Kasumi-1 (cell line): ENCODE measurements around the gene LDLRAD2.
"Not testable (repeated sequence)": the region's sequence is repeated elsewhere in the genome, so short reads cannot be mapped to it uniquely, and the experiment has no call there.

Source experiments
- DNase-seq, 2 experiments: peaks; one replicate each; lab custom pipeline; 2025; lab: John Stamatoyannopoulos, UW

Gene LDLRAD2

GRCh38 chr1:21811875-21812305 is at the start of gene LDLRAD2:
TSS of gene LDLRAD2 (plus strand) at chr1:21812265. CDS start at chr1:21812452, 187 bp downstream.
- no peak for DNase-seq

DNA sequence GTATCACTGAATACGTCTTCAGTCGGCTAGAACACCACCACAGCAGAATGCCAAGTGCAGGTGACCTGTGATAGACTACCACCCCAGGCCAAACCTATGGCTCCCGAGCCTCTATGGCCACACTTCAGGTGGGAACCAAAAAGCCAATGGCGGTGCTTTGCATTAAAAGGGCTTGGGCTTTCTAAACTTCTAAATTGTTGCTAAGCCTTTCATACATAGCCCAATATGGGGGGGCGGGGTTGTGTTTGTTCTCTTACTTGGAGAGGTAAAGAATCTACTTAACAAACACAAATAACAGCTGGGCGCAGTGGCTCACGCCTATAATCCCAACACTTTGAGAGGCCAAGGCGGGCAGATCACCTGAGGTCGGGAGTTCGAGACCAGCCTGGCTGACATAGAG is 48.8 kb upstream of the LDLRAD2 start:
- DNase-seq: no peak

- no peak for DNase-seq
Observed at GRCh38 chr1:21763694-21764419, 48.2 kb upstream of the LDLRAD2 start.

GRCh38 chr1:21764615-21765423 is 47.2 kb upstream of the LDLRAD2 start:
- no peak for DNase-seq

- no peak for DNase-seq
Observed at GRCh38 chr1:21766210-21766609, 45.9 kb upstream of the LDLRAD2 start.

- not testable (repeated sequence) for DNase-seq
Observed at GRCh38 chr1:21767106-21767505, 45.0 kb upstream of the LDLRAD2 start.

DNA sequence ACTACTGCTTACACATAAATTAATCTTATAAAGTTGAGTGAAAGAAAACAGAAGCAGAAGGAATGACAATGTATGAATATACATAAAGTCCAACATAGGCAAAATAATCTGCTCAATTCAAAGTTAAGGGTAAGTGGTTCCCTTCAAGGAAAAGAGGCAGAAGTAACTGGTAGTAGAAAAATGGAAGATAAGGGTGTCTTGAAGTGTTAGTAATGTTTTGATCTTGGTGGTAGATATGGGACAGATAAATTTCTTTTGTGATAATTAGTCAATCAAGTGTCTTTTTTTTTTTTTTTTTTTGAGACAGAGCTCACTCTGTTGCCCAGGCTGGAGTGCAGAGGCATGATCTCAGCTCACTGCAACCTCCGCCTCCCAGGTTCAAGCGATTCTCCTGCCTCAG is 41.9 kb upstream of the LDLRAD2 start:
- no peak for DNase-seq

DNA sequence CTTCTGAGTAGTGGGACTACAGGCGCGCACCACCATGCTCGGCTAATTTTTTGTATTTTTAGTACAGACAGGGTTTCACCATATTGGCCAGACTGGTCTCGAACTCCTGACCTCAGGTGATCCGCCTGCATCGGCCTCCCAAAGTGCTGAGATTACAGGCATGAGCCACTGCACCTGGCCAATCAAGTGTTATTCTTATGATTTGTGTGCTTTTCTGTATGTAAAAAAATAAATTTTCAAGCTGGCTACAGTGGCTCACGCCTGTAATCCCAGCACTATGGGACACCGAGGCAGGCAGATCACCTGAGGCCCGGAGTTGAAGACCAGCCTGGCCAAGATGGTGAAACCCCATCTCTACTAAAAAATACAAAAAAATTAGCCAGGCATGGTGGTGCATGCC is 41.5 kb upstream of the LDLRAD2 start:
- not testable (repeated sequence) for DNase-seq

GRCh38 chr1:21771672-21772071 is 40.4 kb upstream of the LDLRAD2 start:
- DNase-seq: not testable (repeated sequence)

- no peak for DNase-seq
Observed at GRCh38 chr1:21773585-21773984, 38.5 kb upstream of the LDLRAD2 start.

DNA sequence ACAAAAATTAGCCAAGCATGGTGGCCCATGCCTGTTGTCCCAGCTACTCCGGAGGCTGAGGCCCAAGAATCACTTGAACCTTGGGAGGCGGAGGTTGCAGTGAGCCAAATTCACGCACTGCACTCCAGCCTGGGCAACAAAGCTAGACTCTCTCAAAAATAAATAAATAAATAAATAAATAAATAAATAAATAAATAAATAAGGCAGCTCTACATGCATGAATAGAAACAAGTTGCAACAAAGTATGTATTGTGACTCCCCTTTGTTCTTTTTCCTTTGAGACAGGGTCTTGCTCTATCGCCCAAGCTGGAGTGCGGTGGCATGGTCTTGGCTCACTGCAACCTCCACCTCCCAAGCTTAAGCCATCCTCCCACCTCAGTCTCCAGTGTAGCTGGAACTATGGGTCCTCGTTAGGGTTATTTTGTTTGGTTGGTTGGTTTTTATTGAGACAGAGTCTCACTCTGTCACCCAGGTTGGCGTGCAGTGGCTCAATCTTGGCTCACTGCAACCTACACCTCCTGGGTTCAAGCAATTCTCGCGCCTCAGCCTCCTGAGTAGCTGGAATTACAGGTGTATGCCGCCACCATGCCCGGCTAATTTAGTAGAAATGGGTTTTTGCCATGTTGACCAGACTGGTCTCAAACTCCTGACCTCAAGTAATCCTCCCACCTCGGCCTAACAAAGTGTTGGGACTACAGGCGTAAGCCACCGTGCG is 37.1 kb upstream of the LDLRAD2 start:
- no peak for DNase-seq

GRCh38 chr1:21775550-21775914 is 36.5 kb upstream of the LDLRAD2 start:
- no peak for DNase-seq

DNA sequence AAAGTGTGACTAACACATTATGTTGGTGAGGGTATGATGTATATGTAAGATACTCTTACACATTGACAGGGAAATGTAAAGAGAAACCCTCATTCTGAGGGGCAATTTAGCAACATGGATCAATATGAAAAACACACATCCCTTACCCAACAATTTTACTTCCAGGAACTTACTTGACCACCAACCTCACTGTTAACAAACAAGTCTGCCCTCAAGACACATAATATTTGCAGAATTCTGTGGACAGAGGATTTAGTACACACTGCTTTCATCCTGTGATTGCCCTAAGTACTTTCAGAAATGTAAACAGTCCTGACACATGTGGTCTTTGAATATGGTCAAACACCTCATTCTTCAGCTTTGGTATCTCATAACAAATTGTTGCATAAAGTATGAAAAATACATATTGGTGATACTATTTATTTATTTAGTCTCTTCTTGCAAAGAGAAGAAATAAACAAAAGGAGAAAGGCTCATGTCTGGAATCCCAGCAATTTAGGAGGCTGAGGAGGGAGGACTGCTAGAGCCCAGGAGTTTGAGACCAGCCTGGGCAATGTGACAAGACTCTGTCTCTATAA is 36.0 kb upstream of the LDLRAD2 start:
- no peak for DNase-seq

- DNase-seq: not testable (repeated sequence)
Observed at GRCh38 chr1:21776925-21777324, 35.1 kb upstream of the LDLRAD2 start.

- no peak for DNase-seq
Observed at GRCh38 chr1:21778405-21778727, 33.7 kb upstream of the LDLRAD2 start.

DNA sequence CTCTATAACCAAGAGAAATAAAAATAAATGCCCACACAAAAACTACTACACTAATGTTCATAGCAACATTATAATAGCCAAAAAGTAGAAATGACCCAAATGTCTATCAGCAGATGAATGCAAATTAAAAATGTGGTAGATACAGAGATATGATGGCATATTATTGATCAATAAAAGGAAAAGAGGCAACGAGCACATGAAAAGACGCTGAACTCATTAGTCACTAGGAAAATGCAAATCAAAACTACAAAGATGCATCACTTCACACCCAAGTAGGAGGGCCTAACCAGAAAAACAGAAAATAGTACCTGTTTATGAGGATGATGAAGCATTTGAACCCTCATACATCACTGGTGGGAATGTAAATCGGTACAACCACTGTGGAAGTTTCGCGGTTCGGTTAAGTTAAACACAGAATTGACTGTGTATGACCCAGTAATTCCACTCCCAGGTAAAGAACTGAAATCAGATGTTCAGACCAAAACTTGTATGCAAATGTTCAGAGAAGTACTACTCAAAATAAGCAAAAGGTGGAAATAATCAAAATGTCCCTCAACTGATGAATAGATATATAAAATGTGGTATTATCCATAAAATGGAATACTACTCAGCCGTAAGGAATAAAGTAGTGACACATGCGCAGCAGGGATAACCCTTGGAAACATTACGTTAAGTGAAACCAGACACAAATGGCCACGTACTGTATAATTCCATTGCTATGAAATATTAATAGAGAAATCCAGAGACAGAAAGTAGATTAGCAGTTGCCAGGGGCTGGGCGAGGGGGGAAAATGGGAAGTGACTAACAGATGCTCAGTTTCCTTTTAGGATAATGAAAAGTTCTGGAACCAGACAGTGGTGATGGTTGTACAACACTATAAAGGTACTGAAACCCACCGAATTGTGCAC is 32.2 kb upstream of the LDLRAD2 start:
- DNase-seq: no peak

DNA sequence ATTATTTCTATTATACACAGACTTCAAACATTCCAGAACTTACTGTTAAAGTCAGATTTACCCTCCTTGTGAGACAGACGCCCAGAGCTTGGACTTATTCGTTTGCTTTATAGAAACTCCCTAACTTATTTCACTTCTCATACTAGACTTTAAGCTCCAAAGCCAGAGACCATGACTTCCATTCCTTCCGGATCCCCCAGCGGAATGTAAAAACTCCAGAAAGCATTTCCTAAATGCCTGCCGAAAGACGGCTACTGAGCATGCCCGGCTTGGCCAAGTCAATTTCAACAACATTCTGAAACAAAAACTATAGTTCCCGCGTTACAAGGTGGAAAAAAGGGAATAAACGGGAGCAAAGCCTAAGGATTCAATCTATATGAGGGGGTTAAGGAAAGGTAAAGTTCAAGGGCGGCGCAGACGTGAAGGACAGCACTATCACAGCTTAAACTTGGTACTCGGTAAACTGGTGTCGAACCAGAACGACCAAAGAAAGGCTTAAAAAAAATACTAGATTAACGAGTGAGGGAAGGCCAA is 30.2 kb upstream of the LDLRAD2 start:
- peak; percentile 33 to 49 for DNase-seq

DNA sequence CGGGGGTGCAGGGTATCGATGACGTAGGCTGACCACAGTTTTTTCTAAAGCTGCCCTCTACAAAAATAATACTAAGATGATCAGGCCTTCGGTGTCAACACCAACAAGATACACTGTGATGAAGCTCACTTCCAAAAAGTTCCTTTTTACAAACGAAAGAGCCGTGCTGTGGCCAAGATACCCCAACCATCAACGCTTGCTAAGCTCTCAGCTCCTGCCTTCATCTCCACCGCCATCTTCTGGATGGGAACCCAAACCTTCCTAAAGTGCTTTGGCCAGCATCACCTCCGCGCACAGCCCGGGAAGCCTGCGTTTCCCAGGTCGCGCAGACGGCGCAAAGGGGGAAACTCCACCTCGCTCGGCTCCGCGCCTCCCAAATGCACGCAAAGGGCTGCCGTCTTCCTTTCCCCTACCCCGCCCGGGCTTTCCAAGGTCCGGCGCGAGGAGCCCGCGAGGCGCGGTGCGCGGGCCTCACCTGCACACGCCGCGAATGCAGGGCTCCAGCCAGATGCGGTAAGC is 29.7 kb upstream of the LDLRAD2 start:
- DNase-seq: peak; percentile 49 to 65

DNA sequence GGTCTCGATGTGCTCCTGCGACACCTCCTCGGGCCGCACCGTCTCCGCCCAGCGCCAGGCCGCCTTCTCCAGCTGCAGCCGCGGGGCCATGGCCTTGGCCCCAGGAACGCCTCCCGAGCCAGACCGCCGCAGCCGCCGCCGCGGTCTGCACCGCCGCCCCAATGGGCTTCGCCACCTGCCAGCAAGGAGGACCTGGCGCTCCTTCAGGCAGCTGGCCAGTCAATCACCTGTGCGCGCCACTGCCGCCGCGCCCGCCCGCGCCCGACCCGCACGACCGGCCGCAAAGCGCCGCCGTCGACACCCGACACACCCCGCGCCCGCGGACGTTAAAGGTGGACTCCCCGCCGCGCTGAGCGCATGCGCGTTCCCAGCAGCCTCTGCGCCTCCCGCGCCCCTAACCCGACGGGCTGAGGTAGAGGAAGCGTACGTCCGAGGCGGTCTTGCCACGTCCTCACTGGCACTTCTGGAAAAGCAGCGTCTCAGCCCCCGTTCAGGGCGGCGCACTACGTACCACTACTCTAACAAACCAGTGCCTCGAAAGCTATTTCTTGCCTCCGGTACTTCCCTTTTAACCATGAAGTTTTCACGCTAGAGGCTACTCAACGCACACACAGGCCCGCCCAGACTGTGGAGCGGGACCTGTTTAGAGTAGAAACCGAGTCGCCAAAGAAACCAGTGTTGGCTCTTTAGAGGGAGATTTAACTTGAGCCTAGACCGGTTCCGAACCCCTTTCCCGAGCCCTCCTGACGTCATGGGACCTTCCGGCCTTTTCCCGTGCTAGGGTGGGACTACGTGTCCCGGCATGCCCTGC is 29.0 kb upstream of the LDLRAD2 start, which contains the start of gene USP48:
Gene USP48, minus strand, starts transcription at position 282 of the 811 bp plus-strand sequence. Its CDS starts 192 bp downstream, at position 90.
- peak; percentile 86 to 90 for DNase-seq
